SJSA1 (cell line): ENCODE data around the gene LPAR3. TPM values are rescaled to one million over a fixed set of nuclear protein-coding genes. Genes with fewer than 3 reads are reported as not detected.

ENCODE experiments used
- DNase-seq, 2 experiments: peaks; one replicate each; pipeline ENCODE4 v3.0.0-alpha.2; 2015 to 2020; ENCODE audit warnings: low spot score in 2 of 2, low read depth in 1 of 2
- H3K27ac ChIP-seq: fragments of 250-450 bp; sonication (Bioruptor Pico); 2 replicates; pipeline ENCODE4 v1.5.1; 2020; ENCODE audit warnings: mild to moderate bottlenecking, moderate library complexity
- H3K27me3 ChIP-seq: fragments of 250-450 bp; sonication (Bioruptor Pico); replicated peaks from 2 replicates; pipeline ENCODE4 v1.5.1; 2020; ENCODE audit warnings: mild to moderate bottlenecking, moderate library complexity
- H3K36me3 ChIP-seq: fragments of 250-450 bp; sonication (Bioruptor Pico); 2 replicates; pipeline ENCODE4 v1.5.1; 2020; ENCODE audit warnings: mild to moderate bottlenecking
- H3K4me1 ChIP-seq: fragments of 250-450 bp; sonication (Bioruptor Pico); replicated peaks from 2 replicates; pipeline ENCODE4 v1.6.1; 2021; ENCODE audit warnings: mild to moderate bottlenecking
- H3K4me3 ChIP-seq: fragments of 250-450 bp; sonication (Bioruptor Pico); 2 replicates; pipeline ENCODE4 v1.5.1; 2020; ENCODE audit warnings: mild to moderate bottlenecking
- H3K9me3 ChIP-seq: fragments of 250-450 bp; sonication (Bioruptor Pico); replicated peaks from 2 replicates; pipeline ENCODE4 v1.5.1; 2020; ENCODE audit warnings: mild to moderate bottlenecking
- total RNA-seq: library from RNA; depleted of rRNA; stranded (reverse); fragments of >200 nt; shearing (Covaris generic); gene quantifications from 2 replicates; pipeline ENCODE4 v1.2.3, GENCODE V29; 2014; rRNA removed

The LPAR3 gene
- total RNA-seq, 1 experiment from 2014 or later = not detected

- Histone ChIP-seq H3K36me3 (no peaks in the 10 kb centered on the region), H3K4me1 (peaks cover 4% of the 10 kb centered on the region), H3K27ac (no peak overlapping the region), H3K9me3 (no peaks in the 10 kb centered on the region), H3K27me3 (no peaks in the 10 kb centered on the region; the same call in 1 of the 2 replicates), H3K4me3 (no peak overlapping the region)
- DNase-seq = no peak
Measured at GRCh38 chr1:84763912-84764680, 128.9 kb downstream of the LPAR3 start.

- no peak overlapping the region for H3K4me3 ChIP-seq
- peaks cover 13% of the 10 kb centered on the region for H3K4me1 ChIP-seq
- H3K36me3 ChIP-seq = no peaks in the 10 kb centered on the region
- H3K9me3 ChIP-seq = no peaks in the 10 kb centered on the region
- no peak for DNase-seq
- H3K27me3 ChIP-seq = no peaks in the 10 kb centered on the region; the same call in 1 of the 2 replicates
- no peak overlapping the region for H3K27ac ChIP-seq
Measured at GRCh38 chr1:84762664-84763063, 130.3 kb downstream of the LPAR3 start.

Other genes starting within 250 kb of the LPAR3 start
- gene SSX2IP, start 202.7 kb downstream of the LPAR3 start, total RNA-seq = 10.7 and 14.0 TPM in 2 replicates
- 1.4 and 1.9 TPM in 2 replicates for gene MCOLN2, start 103.9 kb upstream of the LPAR3 start, total RNA-seq
- gene MCOLN3, start 155.3 kb upstream of the LPAR3 start, total RNA-seq = 0.16 TPM in 1 of 2 replicates, not detected in the other